K562 (cell line): Measurements from ENCODE around the gene PDE11A. TPM values are rescaled to one million over a fixed set of nuclear protein-coding genes. Genes with fewer than 3 reads are reported as not detected.

Experiments
- ATAC-seq: fragments of 200-7000 bp; cut with Tn5 transposase; 3 replicates; pipeline ENCODE4 v1.9.1; 2020; ENCODE audit warnings: moderate library complexity
- BruUV-seq: library from RNA; stranded (reverse); fragments of 400-500 nt; replicated peaks from 2 replicates; lab custom pipeline; 2021; lab: Mats Ljungman, UMichigan
- CTCF ChIA-PET: fragments of 300-600 bp; formaldehyde crosslinking; extraction: SDS; loops from one replicate; lab custom pipeline; 2021; ENCODE audit warnings: low intra/inter-chr PET ratio; lab: Yijun Ruan, JAX
- POLR2A ChIA-PET: fragments of 300-600, 350-650 bp; sonication (Branson Sonifier 250); formaldehyde crosslinking; extraction: SDS; loops from one replicate; lab custom pipeline; 2021; ENCODE audit warnings: antibody characterized with exemption, inconsistent platforms; lab: Yijun Ruan, JAX
- DNase-seq, 4 experiments: peaks; one replicate each; pipeline versions ENCODE4 v3.0.0 to v3.0.0-alpha.2; 2011 to 2018; ENCODE audit warnings: low spot score in 3 of 4, mixed read lengths in 3 of 4; ENCODE audit errors: extremely low read depth in 1 of 4
- FAIRE-seq: peaks from 2 replicates; lab custom pipeline; 2011; peaks lifted over from hg19 to GRCh38; lab: Jason Lieb, UNC
- H2AFZ ChIP-seq: 2 replicates; pipeline ENCODE4 v1.6.0; 2011; ENCODE audit warnings: low read depth, low read length, control low read depth, inconsistent platforms
- H3K27ac ChIP-seq: fragments of 200-600 bp; 3 replicates; pipeline ENCODE4 v1.8.0; 2011; ENCODE audit warnings: low read depth, mild to moderate bottlenecking, control low read depth, inconsistent platforms, low read length, moderate library complexity, mixed read lengths; ENCODE audit errors: extremely low read depth
- H3K27me3 ChIP-seq, 2 experiments: fragments of 300-600 bp in 1 of 2; 2 replicates in 1 of 2; 3 replicates in 1 of 2; pipeline versions ENCODE4 v1.6.0 to v1.8.0; 2011; ENCODE audit warnings: inconsistent platforms in 2 of 2, low read length in 2 of 2, mild to moderate bottlenecking in 1 of 2, mixed read lengths in 1 of 2, moderate library complexity in 1 of 2; ENCODE audit not compliant: control insufficient read depth in 2 of 2, insufficient read depth in 2 of 2
- H3K36me3 ChIP-seq: fragments of 300-600 bp; 3 replicates; pipeline ENCODE4 v1.8.0; 2011; ENCODE audit warnings: mild to moderate bottlenecking, low read length, inconsistent platforms; ENCODE audit not compliant: control insufficient read depth, insufficient read depth
- H3K4me1 ChIP-seq, 2 experiments: fragments of 200-600 bp in 1 of 2; replicated peaks in 1 of 2; 2 replicates in 1 of 2; 3 replicates in 1 of 2; pipeline versions ENCODE4 v1.5.1 to v1.8.0; 2011; ENCODE audit warnings: inconsistent platforms in 2 of 2, low read length in 2 of 2, mild to moderate bottlenecking in 1 of 2, mixed read lengths in 1 of 2, moderate library complexity in 1 of 2; ENCODE audit not compliant: control insufficient read depth in 2 of 2, insufficient read depth in 2 of 2
- H3K4me2 ChIP-seq: 2 replicates; pipeline ENCODE4 v1.6.1; 2011; ENCODE audit warnings: low read length, control low read depth, inconsistent platforms, mixed read lengths; ENCODE audit not compliant: insufficient read depth
- H3K4me3 ChIP-seq: fragments of 200-600 bp; sonication (generic), shearing (Covaris generic); 2 replicates; pipeline ENCODE4 v1.5.1; 2016; ENCODE audit warnings: control low read depth, inconsistent platforms
- H3K79me2 ChIP-seq: fragments of 200-600 bp; 3 replicates; pipeline ENCODE4 v1.8.0; 2011; ENCODE audit warnings: low read length, inconsistent platforms; ENCODE audit not compliant: control insufficient read depth, insufficient read depth
- H3K9ac ChIP-seq, 2 experiments: 2 replicates each; pipeline versions ENCODE4 v1.6.0 to v1.6.1; 2011; ENCODE audit warnings: low read depth in 2 of 2, low read length in 2 of 2, control low read depth in 1 of 2, inconsistent platforms in 1 of 2, mild to moderate bottlenecking in 1 of 2, mixed read lengths in 1 of 2; ENCODE audit not compliant: insufficient read depth in 1 of 2
- H3K9me1 ChIP-seq: one replicate; pipeline ENCODE4 v1.6.0; 2011; ENCODE audit warnings: inconsistent platforms, mild to moderate bottlenecking, low read length, moderate library complexity; ENCODE audit not compliant: control insufficient read depth, insufficient read depth
- H3K9me3 ChIP-seq: replicated peaks from 2 replicates; pipeline ENCODE4 v1.5.1; 2011; ENCODE audit warnings: low read depth, low read length, inconsistent platforms; ENCODE audit not compliant: control insufficient read depth, insufficient read depth
- H4K20me1 ChIP-seq: replicated peaks from 2 replicates; pipeline ENCODE4 v1.6.1; 2011; ENCODE audit warnings: low read length, inconsistent platforms, mixed read lengths; ENCODE audit not compliant: control insufficient read depth, insufficient read depth
- BCLAF1 ChIP-seq, 2 experiments: fragments of 450-650 bp in 1 of 2; IDR thresholded peaks; 2 replicates each; pipeline ENCODE4 v1.6.1; 2011 to 2017; ENCODE audit warnings: low read depth in 2 of 2, antibody characterized with exemption in 1 of 2, borderline replicate concordance in 1 of 2, low read length in 1 of 2, mild to moderate bottlenecking in 1 of 2, mixed read lengths in 1 of 2; ENCODE audit not compliant: control insufficient read depth in 1 of 2
- BCOR ChIP-seq: fragments of 450-650 bp; IDR thresholded peaks from 2 replicates; pipeline ENCODE4 v1.6.1; 2016
- ESRRB ChIP-seq: fragments of 250-450 bp; sonication (Bioruptor Pico); IDR thresholded peaks from 2 replicates; pipeline ENCODE4 v1.5.0; 2020; ENCODE audit warnings: mild to moderate bottlenecking, moderate library complexity, borderline replicate concordance
- HDAC2 ChIP-seq: fragments of 450-650 bp; IDR thresholded peaks from 2 replicates; pipeline ENCODE4 v1.6.1; 2016; ENCODE audit warnings: mild to moderate bottlenecking
- KLF13 ChIP-seq: fragments of 450-650 bp; IDR thresholded peaks from 2 replicates; pipeline ENCODE4 v1.6.1; 2016; ENCODE audit warnings: missing genetic modification characterization, low read depth, mild to moderate bottlenecking, missing compliant biosample characterization, moderate library complexity, borderline replicate concordance
- NFIC ChIP-seq: fragments of 450-650 bp; IDR thresholded peaks from 2 replicates; pipeline ENCODE4 v1.6.1; 2017; ENCODE audit warnings: mild to moderate bottlenecking, inconsistent platforms
- PRMT5 ChIP-seq: sonication (generic); formaldehyde crosslinking; IDR thresholded peaks from 2 replicates; pipeline ENCODE4 v1.5.0; 2020; ENCODE audit warnings: missing genetic modification reagents
- PRPF4 ChIP-seq: fragments of 200-400 bp; formaldehyde crosslinking; IDR thresholded peaks from one replicate; pipeline ENCODE4 v1.6.1; 2017; ENCODE audit warnings: low read length, low read depth, mild to moderate bottlenecking; ENCODE audit not compliant: insufficient read depth, poor library complexity, severe bottlenecking
- PURB ChIP-seq: sonication (generic); formaldehyde crosslinking; IDR thresholded peaks from 2 replicates; pipeline ENCODE4 v1.9.0; 2021; ENCODE audit warnings: low read depth, mild to moderate bottlenecking, missing genetic modification reagents
- RAD21 ChIP-seq, 2 experiments: fragments of 250-450 bp in 1 of 2; fragments of 450-650 bp in 1 of 2; sonication (Bioruptor Pico) in 1 of 2; formaldehyde crosslinking in 1 of 2; IDR thresholded peaks in 1 of 2; conservative IDR thresholded peaks in 1 of 2; 2 replicates each; pipeline versions ENCODE4 v1.4.0 to v1.8.0; 2020 to 2022; ENCODE audit warnings: mild to moderate bottlenecking in 2 of 2, moderate library complexity in 1 of 2
- RREB1 ChIP-seq: fragments of 250-450 bp; sonication (Bioruptor Pico); IDR thresholded peaks from 2 replicates; pipeline ENCODE4 v1.4.0; 2020
- ZNF184 ChIP-seq: sonication (generic); formaldehyde crosslinking; IDR thresholded peaks from 2 replicates; pipeline ENCODE4 v1.5.0; 2020; ENCODE audit warnings: missing genetic modification reagents
- WGBS: fragments of 100-300 bp; shearing (Covaris generic); methylation state at CpG from one replicate; pipeline ENCODE4 v1.1.6; 2016; ENCODE audit warnings: low coverage, mixed read lengths; ENCODE audit not compliant: insufficient coverage; ENCODE audit errors: missing lambda C conversion rate; 5-methylcytosine and 5-hydroxymethylcytosine counted together
- in situ Hi-C: fragments of 300-500 bp; cut with MboI; formaldehyde crosslinking; loops from 4 replicates; pipeline ENCODE4 v1.15.0; 2018; ENCODE audit warnings: inconsistent platforms, mixed read lengths
- intact Hi-C: fragments of 100-400 bp; cut with micrococcal nuclease; formaldehyde crosslinking; loops from 2 replicates; pipeline ENCODE4 v1.14.2; 2022
- polyA plus RNA-seq, 8 experiments: library from polyadenylated mRNA; depleted of rRNA in 4 of 8; stranded (reverse) in 5 of 8; unstranded in 3 of 8; fragments of >200 nt; fragmentation: Nextera tagmentation in 2 of 8; fragmentation: Illumina TruSeq in 1 of 8; extraction: Ambion mirVana in 2 of 8; extraction: Trizol in 1 of 8; gene quantifications; 2 replicates each; pipeline versions ENCODE4 v1.2.1 to v1.2.3, GENCODE V29; 2011 to 2014; ENCODE audit warnings: inconsistent platforms in 1 of 8, missing spikeins in 1 of 8
- total RNA-seq, 7 experiments: library from RNA; depleted of rRNA in 6 of 7; stranded (reverse); fragments of >200 nt in 6 of 7; fragmentation: Illumina TruSeq in 2 of 7; extraction: Trizol in 2 of 7; gene quantifications; 2 replicates each; pipeline versions ENCODE4 v1.2.1 to v1.2.3, GENCODE V29; 2011 to 2021; ENCODE audit warnings: low replicate concordance in 1 of 7

PDE11A gene
- total and polyA plus RNA-seq, 9 of the 15 experiments (the other 6 are each of a cell fraction or from before 2014, with no cell fraction given): 3.2 to 22.1 (median 5.7) TPM

GRCh38 chr2:177711483-177712265 lies 360.9 kb downstream of the PDE11A start:
- no TSS peak for BruUV-seq
- DNase-seq: no peak
- FAIRE-seq: peak; percentile 32
- no peaks in the 10 kb centered on the region for H3K9me1 ChIP-seq
- ChIA-PET POLR2A (interaction anchor here (0.7 to 1.0 kb wide), 4 partner anchors 43 to 447 kb away, joined by 3 read pairs; partner anchors contain the start of gene NFE2L2), CTCF (no interaction called here)
- H3K4me2 ChIP-seq: no peak overlapping the region
- H3K9ac ChIP-seq: no peak overlapping the region
- in situ Hi-C loops (no loop called here), intact Hi-C loops (no loop called here)
- H2AFZ ChIP-seq: no peak overlapping the region
- H3K4me3 ChIP-seq: no peak overlapping the region
- no peaks in the 10 kb centered on the region for H3K36me3 ChIP-seq
- H3K27ac ChIP-seq: no peak overlapping the region
- 27% methylated on average over 9 of the region's 9 CpGs for WGBS
- peaks cover 0 to 18% of the 10 kb centered on the region in 2 experiments; a peak in 3 of 5 replicates for H3K4me1 ChIP-seq
- ATAC-seq: peak; percentile 42; the same call in 2 of the 3 replicates
- peaks cover 2 to 15% of the 10 kb centered on the region in 2 experiments; a peak in 1 of 5 replicates for H3K27me3 ChIP-seq
- no peaks in the 10 kb centered on the region for H3K79me2 ChIP-seq
- H3K9me3 ChIP-seq: no peaks in the 10 kb centered on the region
- peaks cover 3% of the 10 kb centered on the region; the same call in 1 of the 2 replicates for H4K20me1 ChIP-seq
- TF ChIP-seq KLF13: no peak
- no peak for TF ChIP-seq PRPF4
- TF ChIP-seq RAD21 (CRISPR knock-in tag; conservative IDR thresholded peaks at IDR 0.05 in 1 of 2, IDR thresholded peaks at IDR 0.05 in 1 of 2): no peak
- no peak for TF ChIP-seq ZNF184 (CRISPR knock-in tag)
- no peak for TF ChIP-seq NFIC
- TF ChIP-seq PRMT5 (CRISPR knock-in tag): no peak
- no peak for TF ChIP-seq PURB (CRISPR knock-in tag)
- TF ChIP-seq HDAC2: no peak
- TF ChIP-seq ESRRB: no peak
- TF ChIP-seq BCLAF1 (IDR thresholded peaks at IDR 0.05; ENCODE audit: borderline replicate concordance in 1 of 2, control insufficient read depth in 1 of 2, low read depth in 2 of 2, low read length in 1 of 2): no peak
- no peak for TF ChIP-seq RREB1 (CRISPR knock-in tag)
- no peak for TF ChIP-seq BCOR
